ENCODE results near the gene TSHZ1.

DNA sequence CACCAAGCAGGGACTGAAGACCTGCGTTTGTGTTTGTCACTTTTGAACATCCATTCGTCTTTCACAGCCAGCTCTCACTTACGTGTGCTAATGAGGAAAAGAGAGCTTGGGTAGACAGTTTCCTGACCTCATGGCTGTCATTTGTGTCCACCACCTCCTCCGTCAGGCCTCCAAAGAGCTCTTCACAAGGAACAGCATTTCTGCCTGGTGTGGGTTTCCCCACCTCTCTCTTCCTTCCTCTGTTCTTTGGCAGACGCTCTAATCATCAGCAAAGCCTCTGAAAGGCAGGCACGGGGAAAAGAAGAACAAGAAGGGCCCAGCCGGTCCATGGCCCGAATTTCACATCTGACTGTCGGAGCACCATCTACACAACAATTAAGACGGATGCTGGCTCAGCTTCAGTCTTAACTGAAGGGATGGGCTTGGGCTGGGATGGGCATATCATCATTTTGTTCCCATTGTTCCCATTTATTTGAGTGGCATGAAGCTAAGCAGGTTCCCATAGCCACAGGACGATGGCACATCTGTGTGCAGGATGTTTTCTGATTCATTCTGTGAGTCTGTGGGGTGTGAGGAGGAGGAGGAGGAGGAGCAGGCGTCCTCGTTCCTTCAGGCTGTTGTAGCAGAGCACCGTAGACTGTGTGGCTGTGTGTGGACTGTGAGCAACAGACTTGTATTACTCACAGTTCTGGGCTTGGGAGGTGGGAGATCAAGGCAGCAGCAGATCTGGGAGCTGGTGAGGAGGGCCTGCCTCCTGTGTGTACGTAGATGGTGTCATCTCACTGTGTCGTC is 66.4 kb downstream of the TSHZ1 start:
- TF ChIP-seq, protein P1, sequence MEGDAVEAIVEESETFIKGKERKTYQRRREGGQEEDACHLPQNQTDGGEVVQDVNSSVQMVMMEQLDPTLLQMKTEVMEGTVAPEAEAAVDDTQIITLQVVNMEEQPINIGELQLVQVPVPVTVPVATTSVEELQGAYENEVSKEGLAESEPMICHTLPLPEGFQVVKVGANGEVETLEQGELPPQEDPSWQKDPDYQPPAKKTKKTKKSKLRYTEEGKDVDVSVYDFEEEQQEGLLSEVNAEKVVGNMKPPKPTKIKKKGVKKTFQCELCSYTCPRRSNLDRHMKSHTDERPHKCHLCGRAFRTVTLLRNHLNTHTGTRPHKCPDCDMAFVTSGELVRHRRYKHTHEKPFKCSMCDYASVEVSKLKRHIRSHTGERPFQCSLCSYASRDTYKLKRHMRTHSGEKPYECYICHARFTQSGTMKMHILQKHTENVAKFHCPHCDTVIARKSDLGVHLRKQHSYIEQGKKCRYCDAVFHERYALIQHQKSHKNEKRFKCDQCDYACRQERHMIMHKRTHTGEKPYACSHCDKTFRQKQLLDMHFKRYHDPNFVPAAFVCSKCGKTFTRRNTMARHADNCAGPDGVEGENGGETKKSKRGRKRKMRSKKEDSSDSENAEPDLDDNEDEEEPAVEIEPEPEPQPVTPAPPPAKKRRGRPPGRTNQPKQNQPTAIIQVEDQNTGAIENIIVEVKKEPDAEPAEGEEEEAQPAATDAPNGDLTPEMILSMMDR (IDR thresholded peaks at IDR 0.05), result no peak
- TF ChIP-seq EP300 (IDR thresholded peaks at IDR 0.05) (no peak), POLR2AphosphoS5 (IDR thresholded peaks at IDR 0.05) (no peak), POLR2A (IDR thresholded peaks at IDR 0.05; ENCODE audit: low read depth) (no peak)
